Liver (tissue), 3 donors: ENCODE data around the gene PSMD7.

ENCODE experiments used
- MAX ChIP-seq: IDR thresholded peaks from 2 replicates; pipeline ENCODE4 v1.6.1; 2016; ENCODE audit warnings: antibody characterized with exemption
- REST ChIP-seq: IDR thresholded peaks from 2 replicates; pipeline ENCODE4 v1.6.1; 2016; ENCODE audit warnings: antibody characterized with exemption, mild to moderate bottlenecking
- RXRA ChIP-seq, 2 donors: IDR thresholded peaks; 2 replicates each; pipeline ENCODE4 v1.6.1; 2017 to 2018; ENCODE audit warnings: antibody characterized with exemption in 2 of 2, mild to moderate bottlenecking in 1 of 2
- TAF1 ChIP-seq: conservative IDR thresholded peaks from 2 replicates; pipeline ENCODE4 v1.6.1; 2016; ENCODE audit warnings: antibody characterized with exemption, mild to moderate bottlenecking
- YY1 ChIP-seq: IDR thresholded peaks from 2 replicates; pipeline ENCODE4 v1.6.1; 2016; ENCODE audit warnings: antibody characterized with exemption, mild to moderate bottlenecking
- TF ChIP-seq, protein P1 (sequence below): fragments of 150-350 bp; IDR thresholded peaks from 2 replicates; pipeline ENCODE4 v1.5.1; 2017; ENCODE audit warnings: improper control_type of control experiment, low read depth, low read length; ENCODE audit not compliant: missing input control
- donor health status: healthy.
- donor health status: healthy.

GRCh38 chr16:74253161-74253938 lies 43.3 kb upstream of the PSMD7 start:
- TF ChIP-seq, protein P1, sequence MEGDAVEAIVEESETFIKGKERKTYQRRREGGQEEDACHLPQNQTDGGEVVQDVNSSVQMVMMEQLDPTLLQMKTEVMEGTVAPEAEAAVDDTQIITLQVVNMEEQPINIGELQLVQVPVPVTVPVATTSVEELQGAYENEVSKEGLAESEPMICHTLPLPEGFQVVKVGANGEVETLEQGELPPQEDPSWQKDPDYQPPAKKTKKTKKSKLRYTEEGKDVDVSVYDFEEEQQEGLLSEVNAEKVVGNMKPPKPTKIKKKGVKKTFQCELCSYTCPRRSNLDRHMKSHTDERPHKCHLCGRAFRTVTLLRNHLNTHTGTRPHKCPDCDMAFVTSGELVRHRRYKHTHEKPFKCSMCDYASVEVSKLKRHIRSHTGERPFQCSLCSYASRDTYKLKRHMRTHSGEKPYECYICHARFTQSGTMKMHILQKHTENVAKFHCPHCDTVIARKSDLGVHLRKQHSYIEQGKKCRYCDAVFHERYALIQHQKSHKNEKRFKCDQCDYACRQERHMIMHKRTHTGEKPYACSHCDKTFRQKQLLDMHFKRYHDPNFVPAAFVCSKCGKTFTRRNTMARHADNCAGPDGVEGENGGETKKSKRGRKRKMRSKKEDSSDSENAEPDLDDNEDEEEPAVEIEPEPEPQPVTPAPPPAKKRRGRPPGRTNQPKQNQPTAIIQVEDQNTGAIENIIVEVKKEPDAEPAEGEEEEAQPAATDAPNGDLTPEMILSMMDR: no peak
- TF ChIP-seq REST: no peak
- no peak for TF ChIP-seq YY1
- TF ChIP-seq TAF1: no peak
- no peak for TF ChIP-seq RXRA (IDR thresholded peaks at IDR 0.05)
- no peak for TF ChIP-seq MAX
